ENCODE results near the gene ADGRB3.
"Not testable (repeated sequence)": the region's sequence is repeated elsewhere in the genome, so short reads cannot be mapped to it uniquely, and the experiment has no call there.

The ADGRB3 gene

DNA sequence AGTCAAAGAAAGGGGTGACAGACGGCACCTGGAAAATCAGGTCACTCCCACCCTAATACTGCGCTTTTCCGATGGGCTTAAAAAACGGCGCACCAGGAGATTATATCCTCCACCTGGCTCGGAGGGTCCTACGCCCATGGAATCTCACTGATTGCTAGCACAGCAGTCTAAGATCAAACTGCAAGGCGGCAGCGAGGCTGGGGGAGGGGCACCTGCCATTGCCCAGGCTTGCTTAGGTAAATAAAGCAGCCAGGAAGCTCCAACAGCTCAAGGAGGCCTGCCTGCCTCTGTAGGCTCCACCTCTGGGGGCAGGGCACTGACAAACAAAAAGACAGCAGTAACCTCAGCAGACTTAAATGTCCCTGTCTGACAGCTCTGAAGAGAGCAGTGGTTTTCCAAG, 277.7 kb downstream of the ADGRB3 start:
- not testable (repeated sequence) for H3K4me3 ChIP-seq (ENCODE audit: low read length in 2 of 2); H3K4me1 ChIP-seq (ENCODE audit: control insufficient read depth, insufficient read depth, low read length); H3K9me3 ChIP-seq (ENCODE audit: control insufficient read depth in 2 of 2, low read length in 2 of 2); H3K27me3 ChIP-seq (ENCODE audit: control insufficient read depth in 1 of 2, insufficient read depth in 2 of 2, low read length in 2 of 2); H3K36me3 ChIP-seq (ENCODE audit: control insufficient read depth in 2 of 2, insufficient read depth in 2 of 2, low read length in 2 of 2); H3K27ac ChIP-seq (ENCODE audit: low read length); H3K9ac ChIP-seq (ENCODE audit: low read length in 2 of 2)

GRCh38 chr6:68915586-68915985, 280.5 kb downstream of the ADGRB3 start:
- H3K27ac ChIP-seq (ENCODE audit: low read length), result no peak overlapping the region
- H3K36me3 ChIP-seq (ENCODE audit: control insufficient read depth in 2 of 2, insufficient read depth in 2 of 2, low read length in 2 of 2), result no peaks in the 10 kb centered on the region
- no peaks in the 10 kb centered on the region for H3K27me3 ChIP-seq (ENCODE audit: control insufficient read depth in 1 of 2, insufficient read depth in 2 of 2, low read length in 2 of 2)
- H3K4me3 ChIP-seq (ENCODE audit: low read length in 2 of 2), result no peak overlapping the region
- no peak overlapping the region for H3K9ac ChIP-seq (ENCODE audit: low read length in 2 of 2)
- H3K4me1 ChIP-seq (ENCODE audit: control insufficient read depth, insufficient read depth, low read length), result no peaks in the 10 kb centered on the region
- no peaks in the 10 kb centered on the region for H3K9me3 ChIP-seq (ENCODE audit: control insufficient read depth in 2 of 2, low read length in 2 of 2)

GRCh38 chr6:68919537-68919936, 284.5 kb downstream of the ADGRB3 start:
- no peaks in the 10 kb centered on the region for H3K27me3 ChIP-seq (ENCODE audit: control insufficient read depth in 1 of 2, insufficient read depth in 2 of 2, low read length in 2 of 2)
- no peaks in the 10 kb centered on the region for H3K4me1 ChIP-seq (ENCODE audit: control insufficient read depth, insufficient read depth, low read length)
- no peaks in the 10 kb centered on the region for H3K9me3 ChIP-seq (ENCODE audit: control insufficient read depth in 2 of 2, low read length in 2 of 2)
- no peaks in the 10 kb centered on the region for H3K36me3 ChIP-seq (ENCODE audit: control insufficient read depth in 2 of 2, insufficient read depth in 2 of 2, low read length in 2 of 2)
- H3K9ac ChIP-seq (ENCODE audit: low read length in 2 of 2), result no peak overlapping the region
- no peak overlapping the region for H3K27ac ChIP-seq (ENCODE audit: low read length)
- H3K4me3 ChIP-seq (ENCODE audit: low read length in 2 of 2), result no peak overlapping the region

GRCh38 chr6:68941345-68941744, 306.3 kb downstream of the ADGRB3 start:
- H3K27ac ChIP-seq (ENCODE audit: low read length), result no peak overlapping the region
- H3K9ac ChIP-seq (ENCODE audit: low read length in 2 of 2), result no peak overlapping the region
- H3K4me3 ChIP-seq (ENCODE audit: low read length in 2 of 2), result no peak overlapping the region
- H3K27me3 ChIP-seq (ENCODE audit: control insufficient read depth in 1 of 2, insufficient read depth in 2 of 2, low read length in 2 of 2), result no peaks in the 10 kb centered on the region
- no peaks in the 10 kb centered on the region for H3K4me1 ChIP-seq (ENCODE audit: control insufficient read depth, insufficient read depth, low read length)
- H3K36me3 ChIP-seq (ENCODE audit: control insufficient read depth in 2 of 2, insufficient read depth in 2 of 2, low read length in 2 of 2), result no peaks in the 10 kb centered on the region
- no peaks in the 10 kb centered on the region for H3K9me3 ChIP-seq (ENCODE audit: control insufficient read depth in 2 of 2, low read length in 2 of 2)

- H3K9me3 ChIP-seq (ENCODE audit: control insufficient read depth in 2 of 2, low read length in 2 of 2), result no peaks in the 10 kb centered on the region
- H3K9ac ChIP-seq (ENCODE audit: low read length in 2 of 2), result no peak overlapping the region
- no peaks in the 10 kb centered on the region for H3K27me3 ChIP-seq (ENCODE audit: control insufficient read depth in 1 of 2, insufficient read depth in 2 of 2, low read length in 2 of 2)
- H3K4me3 ChIP-seq (ENCODE audit: low read length in 2 of 2), result no peak overlapping the region
- no peaks in the 10 kb centered on the region for H3K36me3 ChIP-seq (ENCODE audit: control insufficient read depth in 2 of 2, insufficient read depth in 2 of 2, low read length in 2 of 2)
- no peak overlapping the region for H3K27ac ChIP-seq (ENCODE audit: low read length)
- no peaks in the 10 kb centered on the region for H3K4me1 ChIP-seq (ENCODE audit: control insufficient read depth, insufficient read depth, low read length)
Observed at GRCh38 chr6:68947721-68948120, 312.6 kb downstream of the ADGRB3 start.

DNA sequence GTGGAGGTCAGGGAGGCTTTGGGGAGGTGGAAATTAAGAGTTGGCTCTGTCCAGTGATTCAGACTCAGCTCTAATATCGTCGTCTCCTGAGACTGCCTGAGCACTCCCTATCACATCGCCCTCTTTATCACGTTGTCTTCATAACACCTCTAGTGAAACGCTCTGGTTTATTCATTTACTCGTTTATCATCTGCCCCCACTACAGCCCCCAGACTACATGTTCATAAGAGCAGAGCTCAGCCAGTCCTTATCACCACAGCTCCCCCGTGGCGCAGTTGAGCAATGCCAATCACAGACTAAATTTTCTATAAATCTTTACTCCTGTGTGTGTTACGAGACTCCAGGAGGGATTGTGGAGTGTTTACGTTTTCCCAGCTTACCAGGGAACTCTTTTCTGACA, 316.2 kb downstream of the ADGRB3 start:
- H3K27ac ChIP-seq (ENCODE audit: low read length), result no peak overlapping the region
- no peaks in the 10 kb centered on the region for H3K36me3 ChIP-seq (ENCODE audit: control insufficient read depth in 2 of 2, insufficient read depth in 2 of 2, low read length in 2 of 2)
- H3K9me3 ChIP-seq (ENCODE audit: control insufficient read depth in 2 of 2, low read length in 2 of 2), result no peaks in the 10 kb centered on the region
- H3K4me3 ChIP-seq (ENCODE audit: low read length in 2 of 2), result no peak overlapping the region
- H3K9ac ChIP-seq (ENCODE audit: low read length in 2 of 2), result no peak overlapping the region
- H3K4me1 ChIP-seq (ENCODE audit: control insufficient read depth, insufficient read depth, low read length), result no peaks in the 10 kb centered on the region
- H3K27me3 ChIP-seq (ENCODE audit: control insufficient read depth in 1 of 2, insufficient read depth in 2 of 2, low read length in 2 of 2), result no peaks in the 10 kb centered on the region

GRCh38 chr6:68958327-68958726, 323.2 kb downstream of the ADGRB3 start:
- no peaks in the 10 kb centered on the region for H3K36me3 ChIP-seq (ENCODE audit: control insufficient read depth in 2 of 2, insufficient read depth in 2 of 2, low read length in 2 of 2)
- no peaks in the 10 kb centered on the region for H3K9me3 ChIP-seq (ENCODE audit: control insufficient read depth in 2 of 2, low read length in 2 of 2)
- H3K27ac ChIP-seq (ENCODE audit: low read length), result no peak overlapping the region
- no peaks in the 10 kb centered on the region for H3K27me3 ChIP-seq (ENCODE audit: control insufficient read depth in 1 of 2, insufficient read depth in 2 of 2, low read length in 2 of 2)
- H3K4me1 ChIP-seq (ENCODE audit: control insufficient read depth, insufficient read depth, low read length), result no peaks in the 10 kb centered on the region
- no peak overlapping the region for H3K4me3 ChIP-seq (ENCODE audit: low read length in 2 of 2)
- no peak overlapping the region for H3K9ac ChIP-seq (ENCODE audit: low read length in 2 of 2)

- H3K27ac ChIP-seq (ENCODE audit: low read length), result no peak overlapping the region
- no peaks in the 10 kb centered on the region for H3K36me3 ChIP-seq (ENCODE audit: control insufficient read depth in 2 of 2, insufficient read depth in 2 of 2, low read length in 2 of 2)
- H3K9me3 ChIP-seq (ENCODE audit: control insufficient read depth in 2 of 2, low read length in 2 of 2), result no peaks in the 10 kb centered on the region
- H3K9ac ChIP-seq (ENCODE audit: low read length in 2 of 2), result no peak overlapping the region
- H3K4me1 ChIP-seq (ENCODE audit: control insufficient read depth, insufficient read depth, low read length), result no peaks in the 10 kb centered on the region
- H3K4me3 ChIP-seq (ENCODE audit: low read length in 2 of 2), result no peak overlapping the region
- H3K27me3 ChIP-seq (ENCODE audit: control insufficient read depth in 1 of 2, insufficient read depth in 2 of 2, low read length in 2 of 2), result no peaks in the 10 kb centered on the region
Observed at GRCh38 chr6:68967549-68968300, 332.6 kb downstream of the ADGRB3 start.

GRCh38 chr6:68968301-68968649, 333.2 kb downstream of the ADGRB3 start:
- no peak overlapping the region for H3K27ac ChIP-seq (ENCODE audit: low read length)
- no peak overlapping the region for H3K9ac ChIP-seq (ENCODE audit: low read length in 2 of 2)
- H3K36me3 ChIP-seq (ENCODE audit: control insufficient read depth in 2 of 2, insufficient read depth in 2 of 2, low read length in 2 of 2), result no peaks in the 10 kb centered on the region
- no peaks in the 10 kb centered on the region for H3K9me3 ChIP-seq (ENCODE audit: control insufficient read depth in 2 of 2, low read length in 2 of 2)
- no peaks in the 10 kb centered on the region for H3K27me3 ChIP-seq (ENCODE audit: control insufficient read depth in 1 of 2, insufficient read depth in 2 of 2, low read length in 2 of 2)
- H3K4me1 ChIP-seq (ENCODE audit: control insufficient read depth, insufficient read depth, low read length), result no peaks in the 10 kb centered on the region
- no peak overlapping the region for H3K4me3 ChIP-seq (ENCODE audit: low read length in 2 of 2)

- Histone ChIP-seq H3K27ac (ENCODE audit: low read length) (no peak overlapping the region), H3K4me3 (ENCODE audit: low read length in 2 of 2) (no peak overlapping the region), H3K9ac (ENCODE audit: low read length in 2 of 2) (no peak overlapping the region), H3K4me1 (ENCODE audit: control insufficient read depth, insufficient read depth, low read length) (no peaks in the 10 kb centered on the region), H3K36me3 (ENCODE audit: control insufficient read depth in 2 of 2, insufficient read depth in 2 of 2, low read length in 2 of 2) (no peaks in the 10 kb centered on the region), H3K27me3 (ENCODE audit: control insufficient read depth in 1 of 2, insufficient read depth in 2 of 2, low read length in 2 of 2) (no peaks in the 10 kb centered on the region), H3K9me3 (ENCODE audit: control insufficient read depth in 2 of 2, low read length in 2 of 2) (no peaks in the 10 kb centered on the region)
Observed at GRCh38 chr6:68973066-68973465, 338.0 kb downstream of the ADGRB3 start.

GRCh38 chr6:68975064-68975463, 340.0 kb downstream of the ADGRB3 start:
- no peak overlapping the region for H3K27ac ChIP-seq (ENCODE audit: low read length)

More at GRCh38 chr6:68975064-68975463, 340.0 kb downstream of the ADGRB3 start:
- no peaks in the 10 kb centered on the region for H3K27me3 ChIP-seq (ENCODE audit: control insufficient read depth in 1 of 2, insufficient read depth in 2 of 2, low read length in 2 of 2)
- no peak overlapping the region for H3K9ac ChIP-seq (ENCODE audit: low read length in 2 of 2)
- no peaks in the 10 kb centered on the region for H3K4me1 ChIP-seq (ENCODE audit: control insufficient read depth, insufficient read depth, low read length)
- no peak overlapping the region for H3K4me3 ChIP-seq (ENCODE audit: low read length in 2 of 2)
- H3K9me3 ChIP-seq (ENCODE audit: control insufficient read depth in 2 of 2, low read length in 2 of 2), result no peaks in the 10 kb centered on the region
- H3K36me3 ChIP-seq (ENCODE audit: control insufficient read depth in 2 of 2, insufficient read depth in 2 of 2, low read length in 2 of 2), result no peaks in the 10 kb centered on the region
